Mucosa of stomach (tissue), 1 donor: ENCODE measurements around the gene ADAMTS9.

Experiments used
- H3K27me3 ChIP-seq: one replicate; pipeline ENCODE4 v1.7.0; 2013; ENCODE audit warnings: mild to moderate bottlenecking, low read length; ENCODE audit not compliant: control insufficient read depth, insufficient read depth
- H3K36me3 ChIP-seq: one replicate; pipeline ENCODE4 v1.7.0; 2013; ENCODE audit warnings: low read length; ENCODE audit not compliant: control insufficient read depth, insufficient read depth
- H3K4me1 ChIP-seq: one replicate; pipeline ENCODE4 v1.7.0; 2013; ENCODE audit warnings: mild to moderate bottlenecking, low read length; ENCODE audit not compliant: control insufficient read depth, insufficient read depth
- H3K4me3 ChIP-seq: one replicate; pipeline ENCODE4 v1.7.0; 2013; ENCODE audit warnings: low read length
- H3K9ac ChIP-seq: one replicate; pipeline ENCODE4 v1.7.0; 2013; ENCODE audit warnings: mild to moderate bottlenecking, low read length, moderate library complexity
- H3K9me3 ChIP-seq: one replicate; pipeline ENCODE4 v1.7.0; 2013; ENCODE audit warnings: mild to moderate bottlenecking, low read length, moderate library complexity; ENCODE audit not compliant: control insufficient read depth
- donor health status: Pancreatic carcinoma.

ADAMTS9 gene

DNA sequence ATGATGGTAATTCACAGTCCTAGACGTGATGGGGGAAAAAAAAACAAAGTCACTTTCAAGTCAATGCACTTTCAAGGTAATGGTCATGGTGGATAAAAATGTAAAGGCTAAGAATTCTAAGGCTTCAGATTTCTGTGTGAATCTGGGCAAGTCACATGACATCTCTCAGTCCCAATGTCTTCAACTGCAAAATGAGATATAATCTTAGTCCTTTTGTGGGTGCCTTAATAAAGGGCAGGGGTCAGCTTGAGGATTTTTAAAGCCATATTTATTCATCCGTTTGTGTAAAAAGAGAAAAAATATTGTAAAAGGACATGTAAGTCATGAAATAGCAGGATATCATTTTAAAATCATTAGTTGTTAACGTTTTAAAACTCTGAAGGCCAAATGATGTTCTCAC is 83.5 kb downstream of the ADAMTS9 start:
- Histone ChIP-seq H3K9me3 (no peaks in the 10 kb centered on the region), H3K4me1 (no peaks in the 10 kb centered on the region), H3K9ac (no peak overlapping the region), H3K27me3 (no peaks in the 10 kb centered on the region), H3K4me3 (no peak overlapping the region), H3K36me3 (no peaks in the 10 kb centered on the region)

DNA sequence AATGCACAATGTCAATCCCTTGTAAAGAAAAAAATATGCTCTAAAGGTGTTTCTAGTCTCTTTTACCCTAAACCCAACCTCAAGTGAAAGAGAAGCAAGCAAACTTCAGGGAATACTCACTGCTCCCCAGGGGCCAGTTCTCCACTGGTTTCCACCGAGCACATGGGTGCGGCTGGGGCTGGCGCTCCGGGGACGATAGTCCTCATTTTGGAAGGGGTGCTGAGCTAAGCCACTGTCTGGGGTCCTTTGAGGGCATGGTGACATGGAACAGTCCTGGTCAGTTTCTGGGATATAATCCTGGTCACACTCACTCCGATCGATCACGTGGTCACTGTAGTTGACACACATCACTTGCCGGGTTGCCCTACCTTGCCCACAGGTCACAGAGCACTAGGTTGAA is 86.0 kb downstream of the ADAMTS9 start:
- no peaks in the 10 kb centered on the region for H3K9me3 ChIP-seq
- no peak overlapping the region for H3K9ac ChIP-seq
- no peaks in the 10 kb centered on the region for H3K36me3 ChIP-seq
- no peaks in the 10 kb centered on the region for H3K27me3 ChIP-seq
- no peaks in the 10 kb centered on the region for H3K4me1 ChIP-seq
- no peak overlapping the region for H3K4me3 ChIP-seq

DNA sequence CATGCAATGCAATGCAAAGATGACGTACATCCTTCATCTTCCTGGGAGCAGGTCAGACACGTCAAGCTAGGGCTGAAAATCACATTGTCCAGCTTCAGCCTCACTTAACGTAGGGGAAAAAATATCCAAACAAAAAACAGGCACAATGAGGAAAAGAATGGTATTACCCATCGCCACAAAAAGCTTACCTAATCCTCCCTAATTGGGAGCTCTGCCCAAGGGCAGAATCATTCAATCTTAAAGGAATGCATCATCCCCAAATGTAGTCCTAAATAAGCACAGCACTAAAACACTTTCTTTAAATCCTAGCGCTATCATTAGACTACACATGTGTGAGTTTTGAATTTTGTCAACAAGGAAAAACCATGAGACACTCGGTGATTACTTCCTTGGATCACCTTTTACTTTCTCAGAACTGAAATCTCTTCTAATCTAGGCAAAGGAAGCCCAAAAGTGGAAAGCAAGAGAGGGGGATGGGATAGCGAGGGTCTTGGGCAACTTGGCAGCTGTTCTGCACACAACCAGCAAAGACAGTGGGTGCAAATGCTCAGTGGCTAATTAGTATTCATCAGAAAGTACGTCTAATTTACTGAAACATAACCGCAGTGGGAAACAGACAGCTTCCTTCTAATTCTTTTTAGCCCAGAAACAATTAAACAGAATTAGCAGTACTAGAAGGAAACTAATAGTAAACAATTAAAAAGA is 87.4 kb downstream of the ADAMTS9 start:
- no peak overlapping the region for H3K4me3 ChIP-seq
- H3K9me3 ChIP-seq, result no peaks in the 10 kb centered on the region
- H3K27me3 ChIP-seq, result no peaks in the 10 kb centered on the region
- H3K36me3 ChIP-seq, result no peaks in the 10 kb centered on the region
- no peaks in the 10 kb centered on the region for H3K4me1 ChIP-seq
- H3K9ac ChIP-seq, result no peak overlapping the region

DNA sequence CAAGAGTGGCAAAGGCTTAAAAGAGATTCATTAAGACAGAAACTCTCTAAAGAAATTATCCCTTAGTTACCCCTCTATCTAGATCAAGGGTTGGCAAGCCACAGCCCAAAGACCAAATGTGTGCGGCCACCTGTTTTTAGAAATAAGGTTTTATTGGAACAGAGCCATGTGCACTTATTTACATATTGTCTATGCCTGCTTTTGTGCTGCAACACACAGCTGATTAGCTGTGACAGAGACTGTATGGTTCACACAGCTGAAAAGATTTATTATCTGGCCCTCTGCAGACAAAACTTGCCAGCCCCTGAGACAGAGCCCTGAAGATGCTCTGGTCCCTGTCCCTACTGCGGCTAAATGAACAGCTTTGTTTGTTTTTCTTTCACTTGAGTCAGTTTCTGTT is 88.1 kb downstream of the ADAMTS9 start:
- H3K36me3 ChIP-seq, result no peaks in the 10 kb centered on the region
- H3K27me3 ChIP-seq, result no peaks in the 10 kb centered on the region
- H3K9ac ChIP-seq, result no peak overlapping the region
- H3K4me3 ChIP-seq, result no peak overlapping the region
- no peaks in the 10 kb centered on the region for H3K4me1 ChIP-seq
- H3K9me3 ChIP-seq, result no peaks in the 10 kb centered on the region

DNA sequence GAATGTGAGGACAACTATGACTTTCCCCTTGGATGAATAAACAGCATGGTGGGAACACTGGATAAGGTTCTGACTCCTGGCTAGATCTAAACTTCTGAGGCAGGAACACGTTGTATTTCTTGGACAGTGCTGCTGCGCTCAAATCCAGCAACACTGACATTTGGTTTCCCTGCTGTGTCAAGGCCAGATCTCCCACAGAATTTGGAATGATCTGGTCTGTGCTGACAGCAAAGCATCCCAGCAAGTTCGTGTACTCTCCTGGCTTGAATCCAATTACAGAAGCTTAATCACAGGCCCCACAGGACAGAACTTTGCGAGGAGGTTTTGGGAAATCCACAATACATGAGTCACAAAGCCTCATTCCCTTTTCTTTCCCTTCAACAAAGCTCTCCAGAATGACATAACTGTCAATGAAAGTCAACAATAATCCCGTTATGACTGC is 92.5 kb downstream of the ADAMTS9 start:
- Histone ChIP-seq H3K9me3 (no peaks in the 10 kb centered on the region), H3K27me3 (no peaks in the 10 kb centered on the region), H3K36me3 (no peaks in the 10 kb centered on the region), H3K4me3 (no peak overlapping the region), H3K9ac (no peak overlapping the region), H3K4me1 (no peaks in the 10 kb centered on the region)

DNA sequence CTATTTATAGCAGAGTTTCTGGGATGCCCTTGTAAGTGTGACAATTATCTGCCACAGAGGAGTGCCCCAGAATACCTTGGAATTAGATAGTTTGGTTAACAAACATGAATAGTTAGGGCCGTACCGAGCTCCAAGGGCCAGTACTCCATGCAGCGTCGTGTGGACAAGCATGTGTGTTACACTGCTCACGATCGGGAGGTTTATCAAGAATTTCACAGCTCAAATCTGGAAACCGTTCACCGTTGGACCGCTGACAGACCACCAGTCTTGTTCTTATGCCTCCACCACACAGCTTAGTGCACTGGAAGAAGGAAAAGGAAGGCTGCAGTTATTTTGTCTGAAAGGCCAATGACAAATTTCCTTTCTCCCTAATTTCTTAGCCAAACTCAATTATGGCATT is 93.7 kb downstream of the ADAMTS9 start:
- Histone ChIP-seq H3K36me3 (no peaks in the 10 kb centered on the region), H3K9ac (no peak overlapping the region), H3K4me1 (no peaks in the 10 kb centered on the region), H3K27me3 (no peaks in the 10 kb centered on the region), H3K4me3 (no peak overlapping the region), H3K9me3 (no peaks in the 10 kb centered on the region)

DNA sequence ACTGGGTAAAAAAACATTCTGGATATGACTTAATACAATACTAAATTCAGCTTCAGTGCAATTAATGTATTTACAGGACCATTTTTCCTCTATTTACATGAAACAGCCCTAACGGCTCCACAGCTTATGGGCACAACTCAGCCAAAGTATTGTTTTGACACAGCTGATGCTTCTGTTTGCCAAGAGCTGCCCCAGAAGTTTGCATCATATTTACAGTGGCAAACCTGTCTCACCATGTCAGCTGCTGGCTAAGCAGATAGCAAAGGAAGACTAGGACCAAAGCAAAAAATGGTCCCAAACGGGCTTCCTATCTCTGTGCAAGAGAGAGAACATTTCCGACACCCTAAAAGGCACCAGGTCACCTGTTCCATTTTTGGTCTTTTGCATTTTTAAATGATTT is 94.5 kb downstream of the ADAMTS9 start:
- no peaks in the 10 kb centered on the region for H3K27me3 ChIP-seq
- H3K36me3 ChIP-seq, result no peaks in the 10 kb centered on the region
- no peak overlapping the region for H3K9ac ChIP-seq
- H3K9me3 ChIP-seq, result no peaks in the 10 kb centered on the region
- H3K4me1 ChIP-seq, result no peaks in the 10 kb centered on the region
- no peak overlapping the region for H3K4me3 ChIP-seq

DNA sequence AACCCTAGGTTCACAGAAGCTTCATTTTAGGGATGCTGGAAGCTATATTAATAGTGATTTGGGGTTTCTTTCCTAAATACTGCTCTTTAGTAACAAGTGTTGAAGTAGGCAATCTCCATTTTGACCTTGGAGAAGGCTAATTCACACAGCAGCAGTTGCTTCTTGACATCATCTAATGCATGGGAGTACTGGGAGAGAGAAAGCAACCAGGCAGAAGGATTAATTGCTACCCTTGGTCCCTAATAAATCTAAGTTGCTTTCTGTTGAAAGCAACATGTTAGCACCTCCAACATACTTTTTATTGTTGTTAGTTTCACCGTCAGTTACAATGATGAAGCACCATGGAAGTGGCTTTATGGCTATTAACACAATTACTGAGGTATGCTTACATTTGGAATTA is 96.2 kb downstream of the ADAMTS9 start:
- no peak overlapping the region for H3K9ac ChIP-seq
- no peak overlapping the region for H3K4me3 ChIP-seq
- H3K36me3 ChIP-seq, result no peaks in the 10 kb centered on the region
- H3K4me1 ChIP-seq, result no peaks in the 10 kb centered on the region
- H3K9me3 ChIP-seq, result no peaks in the 10 kb centered on the region
- no peaks in the 10 kb centered on the region for H3K27me3 ChIP-seq

DNA sequence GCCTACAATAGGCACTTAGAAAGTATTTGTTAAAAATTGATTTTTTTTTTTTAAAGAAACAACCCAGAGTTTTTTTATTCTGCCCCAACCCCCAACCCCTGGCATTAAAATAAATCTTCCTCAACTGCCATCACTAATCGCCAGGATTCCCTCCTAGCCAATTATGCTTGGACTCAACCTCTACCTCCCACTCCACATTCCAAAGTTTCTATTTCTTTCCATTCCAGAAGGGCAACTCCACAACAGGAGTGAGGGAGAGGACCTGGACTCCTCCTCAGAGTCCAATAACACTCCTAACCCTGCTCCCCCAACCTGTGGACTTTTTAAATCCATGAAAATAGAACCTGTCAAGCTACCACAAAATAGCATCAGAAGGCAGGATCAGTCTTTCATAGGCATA is 99.4 kb downstream of the ADAMTS9 start:
- no peaks in the 10 kb centered on the region for H3K9me3 ChIP-seq
- no peak overlapping the region for H3K4me3 ChIP-seq
- H3K9ac ChIP-seq, result no peak overlapping the region
- H3K36me3 ChIP-seq, result no peaks in the 10 kb centered on the region
- no peaks in the 10 kb centered on the region for H3K4me1 ChIP-seq
- no peaks in the 10 kb centered on the region for H3K27me3 ChIP-seq

DNA sequence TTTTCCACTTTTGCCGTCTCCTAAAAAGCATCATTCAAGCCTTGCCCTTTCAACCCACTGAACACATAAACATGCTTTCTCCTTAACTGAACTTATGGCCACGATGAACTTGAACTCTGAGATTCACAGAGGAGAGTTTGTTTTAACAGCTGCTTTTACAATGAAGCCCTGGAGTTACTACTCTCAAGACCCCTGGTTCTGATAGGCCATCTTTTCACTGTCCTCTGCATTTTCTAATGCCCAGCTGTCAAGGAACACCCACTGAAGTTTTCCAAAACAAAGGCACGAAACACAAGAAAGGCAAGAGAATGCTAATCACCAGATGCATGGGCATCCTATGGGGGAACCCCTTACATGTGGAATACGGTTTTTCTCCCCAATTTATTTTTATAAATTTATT is 100.8 kb downstream of the ADAMTS9 start:
- no peak overlapping the region for H3K9ac ChIP-seq
- no peak overlapping the region for H3K4me3 ChIP-seq
- H3K36me3 ChIP-seq, result no peaks in the 10 kb centered on the region
- H3K4me1 ChIP-seq, result no peaks in the 10 kb centered on the region
- H3K9me3 ChIP-seq, result no peaks in the 10 kb centered on the region
- no peaks in the 10 kb centered on the region for H3K27me3 ChIP-seq

DNA sequence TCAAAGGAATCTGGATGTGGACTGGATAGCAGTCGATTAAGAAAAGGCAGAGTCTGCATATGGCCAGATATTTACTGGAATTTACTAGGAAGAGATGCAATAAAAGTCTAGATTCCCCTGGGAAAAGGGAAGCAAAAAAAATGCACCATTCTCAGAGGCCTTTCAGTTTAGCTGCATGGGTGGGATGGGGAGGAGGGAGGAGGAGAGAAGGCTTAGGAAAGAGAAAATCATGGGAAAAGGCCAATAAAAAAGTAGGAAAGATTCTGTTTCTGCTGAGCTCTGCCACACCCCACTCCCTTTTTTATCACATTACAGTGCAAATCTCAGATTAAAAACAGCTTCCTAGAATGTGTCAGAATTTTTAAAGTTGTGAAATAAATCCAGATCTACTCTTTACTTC is 103.6 kb downstream of the ADAMTS9 start:
- Histone ChIP-seq H3K36me3 (no peaks in the 10 kb centered on the region), H3K27me3 (no peaks in the 10 kb centered on the region), H3K4me1 (no peaks in the 10 kb centered on the region), H3K4me3 (no peak overlapping the region), H3K9ac (no peak overlapping the region), H3K9me3 (no peaks in the 10 kb centered on the region)

DNA sequence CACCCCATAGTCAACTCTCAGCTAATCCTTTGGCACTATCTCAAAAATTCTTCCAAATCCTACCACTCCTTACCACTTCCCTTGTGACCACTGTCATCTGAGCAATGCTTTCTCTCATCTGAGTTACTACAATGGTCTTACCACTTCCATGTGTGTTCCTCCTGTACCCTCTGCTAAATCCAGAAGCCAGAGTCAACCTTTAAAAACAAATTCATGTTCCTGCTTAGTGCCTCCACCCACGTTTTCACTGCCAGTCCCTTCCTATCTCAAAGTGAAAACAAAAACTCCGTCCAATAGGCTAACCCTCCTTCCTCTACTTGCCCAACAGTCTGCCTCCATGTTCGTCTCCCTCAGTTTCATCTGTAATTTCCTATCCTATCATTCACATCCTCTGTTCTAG is 109.0 kb downstream of the ADAMTS9 start:
- H3K9me3 ChIP-seq, result no peaks in the 10 kb centered on the region
- no peaks in the 10 kb centered on the region for H3K4me1 ChIP-seq
- no peaks in the 10 kb centered on the region for H3K27me3 ChIP-seq
- no peaks in the 10 kb centered on the region for H3K36me3 ChIP-seq
- H3K9ac ChIP-seq, result no peak overlapping the region
- no peak overlapping the region for H3K4me3 ChIP-seq
